Left lung (tissue), 14 donors: ENCODE results near the gene NET1. TPM values are rescaled to one million over a fixed set of nuclear protein-coding genes. Genes with fewer than 3 reads are reported as not detected.

ENCODE experiments used
- ATAC-seq: fragments of 200-7000 bp; cut with Tn5 transposase; one replicate; pipeline ENCODE4 v1.9.1; 2020; ENCODE audit warnings: moderate library complexity
- DNase-seq, 4 donors: peaks; one replicate each; pipeline ENCODE4 v3.0.0-alpha.2; 2013 to 2020
- H3K27ac ChIP-seq, 2 donors: fragments of 200-600 bp; sonication (generic) in 1 of 2; one replicate each; pipeline versions ENCODE4 v1.5.0 to v1.8.0; 2020 to 2021
- H3K27me3 ChIP-seq, 2 donors: fragments of 200-600 bp; sonication (generic) in 1 of 2; one replicate each; pipeline versions ENCODE4 v1.5.0 to v1.8.0; 2020 to 2021
- H3K36me3 ChIP-seq, 2 donors: fragments of 200-600 bp; sonication (generic) in 1 of 2; one replicate each; pipeline versions ENCODE4 v1.5.0 to v1.8.0; 2020 to 2021
- H3K4me1 ChIP-seq, 2 donors: fragments of 200-600 bp; one replicate each; pipeline ENCODE4 v1.8.0; 2021
- H3K4me3 ChIP-seq, 2 donors: fragments of 200-600 bp; sonication (generic) in 1 of 2; one replicate each; pipeline versions ENCODE4 v1.5.0 to v1.8.0; 2020 to 2021; ENCODE audit warnings: mild to moderate bottlenecking in 1 of 2
- H3K9me3 ChIP-seq, 2 donors: fragments of 200-600 bp; sonication (generic) in 1 of 2; one replicate each; pipeline versions ENCODE4 v1.5.0 to v1.8.0; 2020 to 2021
- CTCF ChIP-seq, 2 donors: fragments of 200-600 bp; sonication (generic) in 1 of 2; IDR thresholded peaks; one replicate each; pipeline versions ENCODE4 v1.5.0 to v1.8.0; 2021; ENCODE audit warnings: antibody characterized with exemption in 2 of 2
- intact Hi-C, 2 donors: fragments of 100-400 bp; cut with DNase I; formaldehyde crosslinking; loops; one replicate each; pipeline versions ENCODE4 v1.11.2 to v1.14.2; 2022
- long read RNA-seq, 12 donors: library from polyadenylated mRNA in 2 of 12; unstranded in 2 of 12; transcript quantifications; one replicate each; pipeline ENCODE4 v2.0.0 and lab custom pipeline, GENCODE V29; 2019 to 2026
- polyA plus RNA-seq, 6 donors: library from polyadenylated mRNA; unstranded; fragments of 120-200 nt; gene quantifications; one replicate each; pipeline ENCODE4 v1.2.1, GENCODE V29; 2013; ENCODE audit not compliant: insufficient read length in 6 of 6
- total RNA-seq, 2 donors: library from RNA; stranded (reverse); fragmentation: NEBNext Ultra II Directional; extraction: Animal tissue kit (Norgen Biotek cat#: 25700); gene quantifications; one replicate each; pipeline ENCODE4 v1.2.1, GENCODE V29; 2021
- donor health status: DM: no; HTN: yes; CAD: no.
- donor health status: DM: no; HTN: no; CAD: no.

NET1 gene
- total RNA-seq (10 to 100 TPM; 36.3 to 45.2 TPM), polyA plus RNA-seq (100 to 1,000 TPM; 139 to 221 (median 167) TPM)
- long read RNA-seq, donor 1, transcript NET1-202 (10 exons, 3,253 nt): major isoform, 27 of 61 reads
- long read RNA-seq, donor 1, transcript NET1-201 (12 exons, 3,402 nt): minor isoform, 5 of 61 reads
- long read RNA-seq, donor 1, partial matches to known transcripts: 28 of 61 reads
- long read RNA-seq, donor 1, other reads (novel, unspliced or antisense): 0 of 61 reads
- long read RNA-seq, donor 2, transcript NET1-202 (10 exons, 3,253 nt): major isoform, 25 of 41 reads
- long read RNA-seq, donor 2, partial matches to known transcripts: 13 of 41 reads
- long read RNA-seq, donor 2, other reads (novel, unspliced or antisense): 0 of 41 reads
- long read RNA-seq, donor 3, transcript NET1-202 (10 exons, 3,253 nt): major isoform, 23 of 29 reads
- long read RNA-seq, donor 3, transcript NET1-201 (12 exons, 3,402 nt): minor isoform, 6 of 29 reads
- long read RNA-seq, donor 3, partial matches to known transcripts: 0 of 29 reads
- long read RNA-seq, donor 3, other reads (novel, unspliced or antisense): 0 of 29 reads
- long read RNA-seq, donor 4, partial matches to known transcripts: 2 of 6 reads
- long read RNA-seq, donor 4, other reads (novel, unspliced or antisense): 1 of 6 reads
- long read RNA-seq, donor 5, transcript NET1-202 (10 exons, 3,253 nt): major isoform, 25 of 34 reads
- long read RNA-seq, donor 5, partial matches to known transcripts: 8 of 34 reads
- long read RNA-seq, donor 5, other reads (novel, unspliced or antisense): 0 of 34 reads
- long read RNA-seq, donor 6, transcript NET1-202 (10 exons, 3,253 nt): major isoform, 21 of 22 reads
- long read RNA-seq, donor 6, partial matches to known transcripts: 0 of 22 reads
- long read RNA-seq, donor 6, other reads (novel, unspliced or antisense): 0 of 22 reads
- long read RNA-seq, donor 7, transcript NET1-202 (10 exons, 3,253 nt): major isoform, 12 of 13 reads
- long read RNA-seq, donor 7, partial matches to known transcripts: 0 of 13 reads
- long read RNA-seq, donor 7, other reads (novel, unspliced or antisense): 0 of 13 reads
- long read RNA-seq, donor 8, transcript NET1-202 (10 exons, 3,253 nt): major isoform, 12 of 18 reads
- long read RNA-seq, donor 8, partial matches to known transcripts: 5 of 18 reads
- long read RNA-seq, donor 8, other reads (novel, unspliced or antisense): 0 of 18 reads
- long read RNA-seq, donor 9: 0 reads
- long read RNA-seq, donor 10: 0 reads
- long read RNA-seq, donor 11, partial matches to known transcripts: 0 of 1 reads
- long read RNA-seq, donor 11, other reads (novel, unspliced or antisense): 0 of 1 reads
- long read RNA-seq, donor 12, transcript NET1-202 (10 exons, 3,253 nt): major isoform, 8 of 9 reads
- long read RNA-seq, donor 12, partial matches to known transcripts: 0 of 9 reads
- long read RNA-seq, donor 12, other reads (novel, unspliced or antisense): 0 of 9 reads

GRCh38 chr10:5412277-5412941 lies at the start of gene NET1:
Gene NET1 (plus strand): TSS chr10:5412557. CDS start chr10:5412693, 136 bp downstream.
- TF ChIP-seq CTCF (IDR thresholded peaks at IDR 0.05): no peak
- no peaks in the 10 kb centered on the region for H3K36me3 ChIP-seq
- DNase-seq: peak; percentile 77 to 92 (median 89)
- H3K27ac ChIP-seq: no peak within 1 kb of the TSS
- H3K4me1 ChIP-seq: peaks cover 3 to 10% of the 10 kb centered on the region in 2 donors
- peak within 1 kb of the TSS; percentile 57 to 63 for H3K4me3 ChIP-seq
- peaks cover 0 to 8% of the 10 kb centered on the region in 2 donors for H3K27me3 ChIP-seq
- H3K9me3 ChIP-seq: no peaks in the 10 kb centered on the region
- intact Hi-C loops: no loop called here
- peak; percentile 99 for ATAC-seq

- no peak for TF ChIP-seq CTCF (IDR thresholded peaks at IDR 0.05)
- ATAC-seq: no peak
Observed at GRCh38 chr10:5362873-5363272, 49.5 kb upstream of the NET1 start.

GRCh38 chr10:5364374-5364773 lies 48.0 kb upstream of the NET1 start:
- TF ChIP-seq CTCF (IDR thresholded peaks at IDR 0.05): no peak
- DNase-seq: no peak
- H3K4me1 ChIP-seq: no peaks in the 10 kb centered on the region
- H3K27ac ChIP-seq: no peak overlapping the region
- peak; percentile 14 for ATAC-seq
- H3K36me3 ChIP-seq: no peaks in the 10 kb centered on the region
- no peak overlapping the region for H3K4me3 ChIP-seq
- intact Hi-C loops: no loop called here
- no peaks in the 10 kb centered on the region for H3K9me3 ChIP-seq
- peaks cover 0 to 31% of the 10 kb centered on the region in 2 donors for H3K27me3 ChIP-seq

More at GRCh38 chr10:5362873-5363272, 49.5 kb upstream of the NET1 start:
- Histone ChIP-seq H3K36me3 (no peaks in the 10 kb centered on the region), H3K9me3 (no peaks in the 10 kb centered on the region), H3K27ac (no peak overlapping the region), H3K27me3 (peaks cover 0 to 31% of the 10 kb centered on the region in 2 donors), H3K4me1 (no peaks in the 10 kb centered on the region), H3K4me3 (no peak overlapping the region)
- intact Hi-C loops: no loop called here
- DNase-seq: no peak

GRCh38 chr10:5364890-5365338 lies 47.4 kb upstream of the NET1 start, which contains the start of gene UCN3:
Gene UCN3 (plus strand): TSS chr10:5364966. CDS start chr10:5373721, 8,755 bp downstream.
- H3K4me3 ChIP-seq: no peak within 1 kb of the TSS

More at GRCh38 chr10:5364890-5365338, 47.4 kb upstream of the NET1 start, which contains the start of gene UCN3:
- DNase-seq: no peak
- Histone ChIP-seq H3K9me3 (no peaks in the 10 kb centered on the region), H3K36me3 (no peaks in the 10 kb centered on the region), H3K27ac (no peak within 1 kb of the TSS), H3K4me1 (no peaks in the 10 kb centered on the region), H3K27me3 (peaks cover 0 to 31% of the 10 kb centered on the region in 2 donors)
- peak; percentile 60 for ATAC-seq
- no peak for TF ChIP-seq CTCF (IDR thresholded peaks at IDR 0.05)
- intact Hi-C loops: no loop called here
